SK-N-SH treated with all-trans-retinoic acid at 6 μM for 48 hours (cell line): Measurements from ENCODE around the gene JMJD8.

Experiments used
- ATAC-seq: fragments of 200-7000 bp; cut with Tn5 transposase; 3 replicates; pipeline ENCODE4 v1.9.1; 2020; ENCODE audit warnings: mild to moderate bottlenecking, moderate library complexity
- BACH2 ChIP-seq: fragments of 250-450 bp; sonication (Bioruptor Pico); IDR thresholded peaks from 2 replicates; pipeline ENCODE4 v1.9.0; 2021; ENCODE audit warnings: mild to moderate bottlenecking, borderline replicate concordance
- CREB5 ChIP-seq: fragments of 250-450 bp; sonication (Bioruptor Pico); IDR thresholded peaks from 2 replicates; pipeline ENCODE4 v1.5.1; 2020; ENCODE audit warnings: low read depth, mild to moderate bottlenecking, moderate library complexity
- CSDC2 ChIP-seq: fragments of 250-450 bp; sonication (Bioruptor Pico); IDR thresholded peaks from 2 replicates; pipeline ENCODE4 v1.5.0; 2020; ENCODE audit warnings: mild to moderate bottlenecking, moderate library complexity
- CSRNP3 ChIP-seq: fragments of 250-450 bp; sonication (Bioruptor Pico); IDR thresholded peaks from 2 replicates; pipeline ENCODE4 v1.5.1; 2021; ENCODE audit warnings: mild to moderate bottlenecking, moderate library complexity
- ESRRG ChIP-seq: fragments of 250-450 bp; sonication (Bioruptor Pico); IDR thresholded peaks from 2 replicates; pipeline ENCODE4 v1.6.1; 2021; ENCODE audit warnings: mild to moderate bottlenecking
- GLIS3 ChIP-seq: fragments of 250-450 bp; sonication (Bioruptor Pico); IDR thresholded peaks from 2 replicates; pipeline ENCODE4 v1.5.0; 2020; ENCODE audit warnings: mild to moderate bottlenecking, moderate library complexity
- ISL1 ChIP-seq: fragments of 250-450 bp; sonication (Bioruptor Pico); IDR thresholded peaks from 2 replicates; pipeline ENCODE4 v2.1.2; 2022; ENCODE audit warnings: mild to moderate bottlenecking, moderate library complexity
- OSR1 ChIP-seq: fragments of 250-450 bp; sonication (Bioruptor Pico); IDR thresholded peaks from 2 replicates; pipeline ENCODE4 v1.8.0; 2022; ENCODE audit warnings: moderate library complexity, mild to moderate bottlenecking, inconsistent platforms
- PATZ1 ChIP-seq: fragments of 250-450 bp; sonication (Bioruptor Pico); IDR thresholded peaks from 2 replicates; pipeline ENCODE4 v1.8.0; 2020; ENCODE audit warnings: mild to moderate bottlenecking, moderate library complexity, borderline replicate concordance
- POU6F1 ChIP-seq: fragments of 250-450 bp; sonication (Bioruptor Pico); IDR thresholded peaks from 2 replicates; pipeline ENCODE4 v1.8.0; 2021; ENCODE audit warnings: low read depth, mild to moderate bottlenecking, moderate library complexity, borderline replicate concordance
- RARB ChIP-seq: fragments of 250-450 bp; sonication (Bioruptor Pico); IDR thresholded peaks from 2 replicates; pipeline ENCODE4 v1.8.0; 2021; ENCODE audit warnings: mild to moderate bottlenecking, moderate library complexity
- SNAI2 ChIP-seq: fragments of 250-450 bp; sonication (Bioruptor Pico); IDR thresholded peaks from 2 replicates; pipeline ENCODE4 v1.5.0; 2020; ENCODE audit warnings: mild to moderate bottlenecking, moderate library complexity
- TSHZ2 ChIP-seq: fragments of 250-450 bp; sonication (Bioruptor Pico); IDR thresholded peaks from 2 replicates; pipeline ENCODE4 v1.5.0; 2020; ENCODE audit warnings: mild to moderate bottlenecking, moderate library complexity
- ZC3H10 ChIP-seq: fragments of 250-450 bp; sonication (Bioruptor Pico); IDR thresholded peaks from 2 replicates; pipeline ENCODE4 v1.5.1; 2021; ENCODE audit warnings: mild to moderate bottlenecking, moderate library complexity
- ZFP3 ChIP-seq: fragments of 250-450 bp; sonication (Bioruptor Pico); IDR thresholded peaks from 2 replicates; pipeline ENCODE4 v1.5.0; 2020; ENCODE audit warnings: mild to moderate bottlenecking, moderate library complexity
- ZFP30 ChIP-seq: fragments of 450-650 bp; formaldehyde crosslinking; IDR thresholded peaks from 2 replicates; pipeline ENCODE4 v1.5.0; 2022; ENCODE audit warnings: mild to moderate bottlenecking, moderate library complexity
- ZNF565 ChIP-seq: fragments of 450-650 bp; formaldehyde crosslinking; conservative IDR thresholded peaks from 2 replicates; pipeline ENCODE4 v1.5.0; 2020; ENCODE audit warnings: low read depth, mild to moderate bottlenecking, moderate library complexity
- ZNF70 ChIP-seq: fragments of 450-650 bp; formaldehyde crosslinking; IDR thresholded peaks from 2 replicates; pipeline ENCODE4 v1.5.0; 2020; ENCODE audit warnings: mild to moderate bottlenecking, moderate library complexity
- ZNF8 ChIP-seq: fragments of 450-650 bp; formaldehyde crosslinking; IDR thresholded peaks from 2 replicates; pipeline ENCODE4 v1.5.0; 2020; ENCODE audit warnings: mild to moderate bottlenecking, moderate library complexity

The JMJD8 gene

GRCh38 chr16:695355-696089 is 11.4 kb upstream of the JMJD8 start:
- TF ChIP-seq CSDC2 (no peak), ESRRG (CRISPR knock-in tag) (no peak), TSHZ2 (CRISPR knock-in tag) (no peak), OSR1 (no peak), PATZ1 (CRISPR knock-in tag) (no peak)
- no peak for ATAC-seq

GRCh38 chr16:694863-695354 is 10.8 kb upstream of the JMJD8 start:
- TF ChIP-seq CREB5 (CRISPR knock-in tag), result no peak
- no peak for TF ChIP-seq BACH2
- no peak for TF ChIP-seq CSRNP3 (CRISPR knock-in tag)
- no peak for TF ChIP-seq RARB (CRISPR knock-in tag)
- TF ChIP-seq POU6F1 (CRISPR knock-in tag), result no peak
- TF ChIP-seq GLIS3 (CRISPR knock-in tag), result no peak
- TF ChIP-seq ZNF565 (CRISPR knock-in tag), result no peak
- no peak for TF ChIP-seq ISL1
- TF ChIP-seq ZNF8, result no peak
- TF ChIP-seq ZFP30 (CRISPR knock-in tag), result no peak
- TF ChIP-seq PATZ1 (CRISPR knock-in tag), result no peak
- TF ChIP-seq ZFP3, result no peak
- TF ChIP-seq ZNF70 (CRISPR knock-in tag), result no peak
- no peak for TF ChIP-seq ZC3H10
- no peak for TF ChIP-seq ESRRG (CRISPR knock-in tag)
- TF ChIP-seq SNAI2 (CRISPR knock-in tag), result no peak
- no peak for TF ChIP-seq CSDC2
- no peak for TF ChIP-seq OSR1
- no peak for ATAC-seq
